ENCODE measurements around the gene MLLT1. TPM values are rescaled to one million over a fixed set of nuclear protein-coding genes. Genes with fewer than 3 reads are reported as not detected.

MLLT1 gene
- total and polyA plus RNA-seq, 2 of the 8 experiments (the other 6 are each of a cell fraction or from before 2014, with no cell fraction given): 18.8 to 45.1 TPM

- peaks cover 0 to 1% (median 0%) of the 10 kb centered on the region in 4 experiments; a peak in 2 of 7 replicates for H3K4me1 ChIP-seq (replicated peaks in 1 of 4; ENCODE audit: control insufficient read depth in 3 of 4, insufficient read depth in 4 of 4, low read length in 3 of 4)
- no peaks in the 10 kb centered on the region for H3K27me3 ChIP-seq (replicated peaks in 1 of 4; ENCODE audit: control insufficient read depth in 3 of 4, extremely low read depth in 1 of 4, insufficient read depth in 3 of 4, low read length in 3 of 4)
- H3K23me2 ChIP-seq (ENCODE audit: low read depth, low read length): no peaks in the 10 kb centered on the region
- H3K4ac ChIP-seq (replicated peaks; ENCODE audit: insufficient read length, low read depth, low read length): no peak overlapping the region
- no peak for DNase-seq (ENCODE audit: low read depth in 1 of 2, low spot score in 2 of 2)
- H3K36me3 ChIP-seq (ENCODE audit: control insufficient read depth in 2 of 4, insufficient read depth in 4 of 4, low read length in 3 of 4): peaks cover 1 to 8% (median 6%) of the 10 kb centered on the region in 4 experiments; a peak in 5 of 8 replicates
- no peak overlapping the region for H2BK20ac ChIP-seq (ENCODE audit: low read length)
- no peak overlapping the region for H2AK5ac ChIP-seq (ENCODE audit: low read depth, low read length)
- CTCF ChIA-PET (ENCODE audit: partially characterized antibody): interaction anchor here (1.1 to 1.8 kb wide), 4 partner anchors 10 to 36 kb away, joined by 3 to 5 read pairs (median 3); no protein-coding TSS in a partner anchor
- no peak overlapping the region for H3K4me2 ChIP-seq (ENCODE audit: insufficient read depth in 1 of 2, low read depth in 2 of 2, low read length in 2 of 2)
- FAIRE-seq: no peak
- H2BK5ac ChIP-seq (ENCODE audit: low read depth, low read length): no peak overlapping the region
- no peak overlapping the region for H4K8ac ChIP-seq (ENCODE audit: extremely low read depth, insufficient read depth, low read length)
- no peak overlapping the region for H3K27ac ChIP-seq (ENCODE audit: low read depth, low read length)
- no peak overlapping the region for H3K14ac ChIP-seq (ENCODE audit: insufficient read length)
- H4K91ac ChIP-seq (replicated peaks; ENCODE audit: insufficient read length, low read length): no peak overlapping the region
- H2AFZ ChIP-seq (ENCODE audit: low read length): no peak overlapping the region
- H3K56ac ChIP-seq (replicated peaks; ENCODE audit: insufficient read length, low read depth, low read length): no peak overlapping the region
- no peak overlapping the region for H2BK12ac ChIP-seq (ENCODE audit: low read depth, low read length)
- H2BK15ac ChIP-seq (ENCODE audit: low read length): no peak overlapping the region
- no peaks in the 10 kb centered on the region for H3K9me3 ChIP-seq (ENCODE audit: insufficient read depth in 2 of 2, low read depth in 1 of 2, low read length in 1 of 2)
- TF ChIP-seq SUZ12 (IDR thresholded peaks at IDR 0.05; ENCODE audit: low read length) (no peak), JUND (IDR thresholded peaks at IDR 0.05; ENCODE audit: low read length) (no peak), CHD2 (IDR thresholded peaks at IDR 0.05; ENCODE audit: low read length) (no peak), HDAC2 (IDR thresholded peaks at IDR 0.05; ENCODE audit: borderline replicate concordance in 1 of 2, low read depth in 2 of 2, low read length in 2 of 2) (no peak)
- H2BK120ac ChIP-seq (replicated peaks; ENCODE audit: low read depth, low read length): no peak overlapping the region
- H4K20me1 ChIP-seq (replicated peaks in 1 of 2; ENCODE audit: control insufficient read depth in 1 of 2, insufficient read depth in 2 of 2, low read length in 2 of 2): peaks cover 0 to 17% of the 10 kb centered on the region in 2 experiments
- POLR2A ChIA-PET (ENCODE audit: partially characterized antibody): interaction anchor here (0.9 kb wide), 1 partner anchor 16 kb away, joined by 3 read pairs; no protein-coding TSS in a partner anchor
- no peak overlapping the region for H3K23ac ChIP-seq (ENCODE audit: insufficient read length)
- H4K5ac ChIP-seq (ENCODE audit: insufficient read length, low read depth, low read length): no peak overlapping the region
- no peak overlapping the region for H3K4me3 ChIP-seq (ENCODE audit: extremely low read depth in 1 of 4, insufficient read depth in 2 of 4, low read depth in 3 of 4, low read length in 4 of 4)
- peaks cover 11% of the 10 kb centered on the region for H3K79me1 ChIP-seq (ENCODE audit: low read depth, low read length)
- H3K79me2 ChIP-seq (ENCODE audit: control insufficient read depth in 1 of 2, insufficient read depth in 2 of 2, low read length in 2 of 2): peaks cover 3 to 81% of the 10 kb centered on the region in 2 experiments
- H3K18ac ChIP-seq (ENCODE audit: extremely low read depth, low read length): no peak overlapping the region
- WGBS, 2 experiments (ENCODE audit: extremely low coverage in 1 of 2, insufficient coverage in 1 of 2, insufficient read length in 1 of 2, insufficient replicate concordance in 2 of 2, low coverage in 1 of 2, low lambda C conversion rate in 2 of 2, missing lambda C conversion rate in 1 of 2): 93% methylated on average over 14 of the region's 14 CpGs; no CpG with 5 or more reads in 1 of the 2 experiments
- no peak overlapping the region for H3K9ac ChIP-seq (replicated peaks in 1 of 4; ENCODE audit: extremely low read depth in 1 of 4, low read depth in 3 of 4, low read length in 3 of 4)
Observed at GRCh38 chr19:6253954-6254733, 25.6 kb downstream of the MLLT1 start.
